ENCODE results near the gene HSF5. TPM values are rescaled to one million over a fixed set of nuclear protein-coding genes. Genes with fewer than 3 reads are reported as not detected.

The HSF5 gene
- total and polyA plus RNA-seq, 2 of the 13 experiments (the other 11 are each of a cell fraction or from before 2014, with no cell fraction given), result not detected

GRCh38 chr17:58513965-58514769, 26.0 kb upstream of the HSF5 start, which contains the start of gene MTMR4 (continued):
- TF ChIP-seq PLSCR1 (CRISPR knock-in tag; IDR thresholded peaks at IDR 0.05; ENCODE audit: borderline replicate concordance) (no peak), ZBTB44 (CRISPR knock-in tag; IDR thresholded peaks at IDR 0.05) (no peak; the same call in 1 of the 2 replicates), RERE (CRISPR knock-in tag; IDR thresholded peaks at IDR 0.05; ENCODE audit: low read depth) (no peak), BRCA1 (CRISPR knock-in tag; IDR thresholded peaks at IDR 0.05) (no peak), ARNT (IDR thresholded peaks at IDR 0.05) (no peak), HNRNPH1 (optimal IDR thresholded peaks at IDR 0.05; ENCODE audit: low read depth, low read length) (no peak), ZBTB20 (CRISPR knock-in tag; IDR thresholded peaks at IDR 0.05; ENCODE audit: borderline replicate concordance, low read depth) (no peak), THAP8 (CRISPR knock-in tag; IDR thresholded peaks at IDR 0.05; ENCODE audit: borderline replicate concordance) (no peak), ZNF572 (CRISPR knock-in tag; IDR thresholded peaks at IDR 0.05) (no peak), ELK4 (CRISPR knock-in tag; IDR thresholded peaks at IDR 0.05; ENCODE audit: borderline replicate concordance) (no peak), KAT7 (CRISPR knock-in tag; IDR thresholded peaks at IDR 0.05; ENCODE audit: borderline replicate concordance) (no peak), ZNF264 (CRISPR knock-in tag; IDR thresholded peaks at IDR 0.05) (no peak), ZNF7 (CRISPR knock-in tag; IDR thresholded peaks at IDR 0.05) (no peak), ZKSCAN1 (IDR thresholded peaks at IDR 0.05; ENCODE audit: low read length) (no peak), NFKB2 (CRISPR knock-in tag; IDR thresholded peaks at IDR 0.05; ENCODE audit: borderline replicate concordance) (no peak), PREB (CRISPR knock-in tag; IDR thresholded peaks at IDR 0.05) (no peak), ZNF670 (CRISPR knock-in tag; IDR thresholded peaks at IDR 0.05; ENCODE audit: borderline replicate concordance) (no peak), MLX (CRISPR knock-in tag; IDR thresholded peaks at IDR 0.05) (no peak)

Measured in HepG2 (cell line).